IMR-90 (cell line): ENCODE results near the gene FAM20C. TPM values are rescaled to one million over a fixed set of nuclear protein-coding genes. Genes with fewer than 3 reads are reported as not detected.

Experiments used
- ATAC-seq: fragments of 200-7000 bp; cut with Tn5 transposase; 2 replicates; pipeline ENCODE4 v1.9.1; 2020; ENCODE audit warnings: low read depth, mild to moderate bottlenecking, moderate library complexity
- BruUV-seq: library from RNA; stranded (reverse); fragments of 400-500 nt; replicated peaks from 2 replicates; lab custom pipeline; 2021; lab: Mats Ljungman, UMichigan
- CTCF ChIA-PET: fragments of 300-600 bp; formaldehyde crosslinking; extraction: SDS; loops from one replicate; lab custom pipeline; 2021; ENCODE audit warnings: antibody characterized with exemption; lab: Yijun Ruan, JAX
- POLR2A ChIA-PET: fragments of 300-600 bp; sonication (Branson Sonifier 250); formaldehyde crosslinking; loops from one replicate; lab custom pipeline; 2022; ENCODE audit warnings: antibody characterized with exemption; ENCODE audit not compliant: unreplicated experiment; lab: Charles Lee
- DNase-seq: peaks from one replicate; pipeline ENCODE4 v3.0.0; 2013
- H2AFZ ChIP-seq: replicated peaks from 2 replicates; pipeline ENCODE3; 2013; ENCODE audit warnings: low read length, mild to moderate bottlenecking; ENCODE audit not compliant: poor library complexity
- H2AK5ac ChIP-seq: 2 replicates; pipeline ENCODE4 v1.6.1; 2013; ENCODE audit warnings: low read depth, low read length, inconsistent platforms
- H2AK9ac ChIP-seq: replicated peaks from 2 replicates; pipeline ENCODE3; 2013; ENCODE audit warnings: mild to moderate bottlenecking, low read depth, low read length, moderate library complexity; ENCODE audit not compliant: poor library complexity
- H2BK120ac ChIP-seq: 2 replicates; pipeline ENCODE4 v1.6.1; 2013; ENCODE audit warnings: low read depth, low read length, inconsistent platforms
- H2BK15ac ChIP-seq: 3 replicates; pipeline ENCODE4 v1.6.1; 2013; ENCODE audit warnings: low read depth, low read length, inconsistent platforms
- H2BK20ac ChIP-seq: 2 replicates; pipeline ENCODE4 v1.6.1; 2013; ENCODE audit warnings: low read depth, mild to moderate bottlenecking, inconsistent platforms, low read length, moderate library complexity
- H2BK5ac ChIP-seq: 2 replicates; pipeline ENCODE4 v1.6.1; 2013; ENCODE audit warnings: mild to moderate bottlenecking, low read depth, low read length, inconsistent platforms; ENCODE audit not compliant: poor library complexity, severe bottlenecking
- H3K14ac ChIP-seq: replicated peaks from 2 replicates; pipeline ENCODE4 v1.6.1; 2013; ENCODE audit warnings: low read depth, low read length, inconsistent platforms
- H3K18ac ChIP-seq: 2 replicates; pipeline ENCODE4 v1.6.1; 2013; ENCODE audit warnings: low read depth, low read length, control low read depth
- H3K23ac ChIP-seq: 2 replicates; pipeline ENCODE4 v1.6.1; 2013; ENCODE audit warnings: low read depth, low read length, inconsistent platforms
- H3K27ac ChIP-seq: 2 replicates; pipeline ENCODE4 v1.5.1; 2013; ENCODE audit warnings: mild to moderate bottlenecking, control low read depth, low read length; ENCODE audit not compliant: insufficient read depth
- H3K27me3 ChIP-seq: 2 replicates; pipeline ENCODE4 v1.6.1; 2013; ENCODE audit warnings: low read length; ENCODE audit not compliant: control insufficient read depth, insufficient read depth
- H3K36me3 ChIP-seq: 2 replicates; pipeline ENCODE4 v1.6.1; 2013; ENCODE audit warnings: low read length, mixed read lengths; ENCODE audit not compliant: control insufficient read depth, insufficient read depth
- H3K4ac ChIP-seq: 2 replicates; pipeline ENCODE4 v1.6.1; 2013; ENCODE audit warnings: low read depth, low read length, inconsistent platforms
- H3K4me1 ChIP-seq: 2 replicates; pipeline ENCODE4 v1.6.1; 2013; ENCODE audit warnings: low read length, mixed read lengths; ENCODE audit not compliant: control insufficient read depth, insufficient read depth
- H3K4me2 ChIP-seq: 2 replicates; pipeline ENCODE4 v1.6.1; 2013; ENCODE audit warnings: low read depth, mild to moderate bottlenecking, control low read depth, low read length, moderate library complexity
- H3K4me3 ChIP-seq: 2 replicates; pipeline ENCODE4 v1.5.1; 2013; ENCODE audit warnings: low read depth, mild to moderate bottlenecking, control low read depth, low read length, moderate library complexity; ENCODE audit not compliant: insufficient read depth
- H3K56ac ChIP-seq: 2 replicates; pipeline ENCODE4 v1.6.1; 2013; ENCODE audit warnings: low read length, inconsistent platforms; ENCODE audit not compliant: insufficient read depth; ENCODE audit errors: extremely low read depth
- H3K79me1 ChIP-seq, 2 experiments: 2 replicates each; pipeline ENCODE4 v1.6.1; 2013; ENCODE audit warnings: low read length in 2 of 2, inconsistent platforms in 1 of 2, low read depth in 1 of 2
- H3K9ac ChIP-seq: 2 replicates; pipeline ENCODE4 v1.6.1; 2013; ENCODE audit warnings: low read depth, low read length, control low read depth
- H3K9me1 ChIP-seq: 2 replicates; pipeline ENCODE4 v1.6.1; 2013; ENCODE audit warnings: low read length, inconsistent platforms; ENCODE audit not compliant: insufficient read depth
- H3K9me3 ChIP-seq: 2 replicates; pipeline ENCODE4 v1.6.1; 2013; ENCODE audit warnings: low read length; ENCODE audit not compliant: control insufficient read depth, insufficient read depth
- H4K20me1 ChIP-seq: 2 replicates; pipeline ENCODE4 v1.6.1; 2013; ENCODE audit warnings: low read length, inconsistent platforms; ENCODE audit not compliant: insufficient read depth
- H4K5ac ChIP-seq: 2 replicates; pipeline ENCODE4 v1.6.1; 2013; ENCODE audit warnings: mild to moderate bottlenecking, low read depth, low read length, control low read depth
- H4K8ac ChIP-seq, 2 experiments: 2 replicates each; pipeline ENCODE4 v1.6.1; 2013; ENCODE audit warnings: low read depth in 2 of 2, low read length in 2 of 2, control low read depth in 1 of 2, inconsistent platforms in 1 of 2
- H4K91ac ChIP-seq: 2 replicates; pipeline ENCODE4 v1.6.1; 2013; ENCODE audit warnings: low read depth, low read length, inconsistent platforms; ENCODE audit not compliant: insufficient read depth
- CEBPB ChIP-seq: IDR thresholded peaks from 2 replicates; pipeline ENCODE4 v1.6.1; 2012; ENCODE audit warnings: low read depth, low read length, improper control_type of control experiment
- CHD1 ChIP-seq: IDR thresholded peaks from 2 replicates; pipeline ENCODE4 v1.6.1; 2012; ENCODE audit warnings: low read depth, low read length, improper control_type of control experiment
- MAFK ChIP-seq: IDR thresholded peaks from 2 replicates; pipeline ENCODE4 v1.6.1; 2012; ENCODE audit warnings: low read depth, low read length, improper control_type of control experiment
- MAZ ChIP-seq: IDR thresholded peaks from 2 replicates; pipeline ENCODE4 v1.6.1; 2012; ENCODE audit warnings: low read depth, mild to moderate bottlenecking, low read length, improper control_type of control experiment, moderate library complexity, borderline replicate concordance
- MXI1 ChIP-seq: IDR thresholded peaks from 2 replicates; pipeline ENCODE4 v1.6.1; 2012; ENCODE audit warnings: low read depth, mild to moderate bottlenecking, low read length, moderate library complexity, borderline replicate concordance
- RCOR1 ChIP-seq: IDR thresholded peaks from 2 replicates; pipeline ENCODE4 v1.6.1; 2012; ENCODE audit warnings: mild to moderate bottlenecking, low read length, improper control_type of control experiment; ENCODE audit not compliant: insufficient replicate concordance
- RFX5 ChIP-seq: IDR thresholded peaks from 2 replicates; pipeline ENCODE4 v1.8.0; 2012; ENCODE audit warnings: low read depth, mild to moderate bottlenecking, low read length, moderate library complexity
- USF2 ChIP-seq: fragments of 150-350 bp; IDR thresholded peaks from 2 replicates; pipeline ENCODE4 v1.6.1; 2017; ENCODE audit warnings: mild to moderate bottlenecking, antibody characterized with exemption, low read length, low read depth
- WGBS, 2 experiments: methylation state at CpG; one replicate each; pipeline versions ENCODE4 v1.1.5 to v1.1.7; 2013; ENCODE audit warnings: missing lambda C conversion rate in 2 of 2; ENCODE audit not compliant: insufficient read length in 1 of 2; ENCODE audit errors: extremely low coverage in 2 of 2; 5-methylcytosine and 5-hydroxymethylcytosine counted together
- dilution Hi-C: fragments of 300-500 bp; cut with HindIII; formaldehyde crosslinking; loops from one replicate; pipeline ENCODE4 v1.14.3; 2018; ENCODE audit warnings: low sequenced_read_pairs; ENCODE audit not compliant: unreplicated experiment
- in situ Hi-C: fragments of 300-500 bp; cut with MboI; formaldehyde crosslinking; loops from 3 replicates; pipeline ENCODE4 v1.14.3; 2019; ENCODE audit warnings: low sequenced_read_pairs, inconsistent platforms, mixed read lengths
- intact Hi-C: fragments of 100-400 bp; cut with micrococcal nuclease; formaldehyde crosslinking; loops from 2 replicates; pipeline ENCODE4 v1.10.0; 2022
- polyA plus RNA-seq, 3 experiments: library from polyadenylated mRNA; depleted of rRNA; stranded (reverse); fragments of >200 nt; gene quantifications; 2 replicates each; pipeline ENCODE4 v1.2.3, GENCODE V29; 2012; ENCODE audit warnings: low replicate concordance in 1 of 3
- total RNA-seq: library from RNA; depleted of rRNA; stranded (reverse); fragments of >200 nt; gene quantifications from 2 replicates; pipeline ENCODE4 v1.2.3, GENCODE V29; 2012

FAM20C gene
- total and polyA plus RNA-seq, 2 of the 4 experiments (the other 2 are of a cell fraction) = 7.7 to 36.6 TPM

GRCh38 chr7:148543-148931 is 43.8 kb upstream of the FAM20C start:
- POLR2A ChIA-PET = no interaction called here
- CTCF ChIA-PET = no interaction called here
- no CpG with 5 or more reads among the region's 5 CpGs for WGBS, 2 experiments

More at GRCh38 chr7:148543-148931, 43.8 kb upstream of the FAM20C start:
- Histone ChIP-seq H3K9me1 (peaks cover 5% of the 10 kb centered on the region), H2AK5ac (no peak overlapping the region; the same call in 1 of the 2 replicates), H2BK120ac (no peak overlapping the region), H3K18ac (no peak overlapping the region), H3K79me1 (peaks cover 0 to 6% of the 10 kb centered on the region in 2 experiments; a peak in 2 of 4 replicates), H3K4me1 (peaks cover 7% of the 10 kb centered on the region), H3K9me3 (no peaks in the 10 kb centered on the region), H3K36me3 (no peaks in the 10 kb centered on the region), H4K91ac (no peak overlapping the region), H2AK9ac (peak overlapping the region; percentile 46), H3K9ac (peak overlapping the region; percentile 91; the same call in 1 of the 2 replicates), H3K14ac (peak overlapping the region; percentile 95; the same call in 1 of the 2 replicates), H2AFZ (peak overlapping the region; percentile 96), H2BK20ac (no peak overlapping the region), H2BK15ac (no peak overlapping the region), H3K4me2 (peak overlapping the region; percentile 76), H3K4ac (peak overlapping the region; percentile 93), H3K4me3 (peak overlapping the region; percentile 78), H4K8ac (peak overlapping the region; percentile 55 to 97), H4K20me1 (no peaks in the 10 kb centered on the region), H3K56ac (peak overlapping the region; percentile 87), H4K5ac (peak overlapping the region; percentile 96), H3K27ac (peak overlapping the region; percentile 91), H3K23ac (no peak overlapping the region; the same call in 1 of the 2 replicates), H3K27me3 (no peaks in the 10 kb centered on the region), H2BK5ac (peak overlapping the region; percentile 92)
- no TSS peak for BruUV-seq
- dilution Hi-C loops (no loop called here), in situ Hi-C loops (no loop called here), intact Hi-C loops (no loop called here)
- no peak for ATAC-seq
- no peak for TF ChIP-seq RFX5
- no peak for TF ChIP-seq USF2
- no peak for TF ChIP-seq MXI1
- TF ChIP-seq CEBPB = no peak
- TF ChIP-seq MAFK = no peak
- TF ChIP-seq MAZ = no peak
- TF ChIP-seq CHD1 = no peak
- TF ChIP-seq RCOR1 = no peak
- no peak for DNase-seq
